ENCODE data around the gene CITED1.
"Not testable (repeated sequence)": the region's sequence is repeated elsewhere in the genome, so short reads cannot be mapped to it uniquely, and the experiment has no call there.

Gene CITED1, protein sequence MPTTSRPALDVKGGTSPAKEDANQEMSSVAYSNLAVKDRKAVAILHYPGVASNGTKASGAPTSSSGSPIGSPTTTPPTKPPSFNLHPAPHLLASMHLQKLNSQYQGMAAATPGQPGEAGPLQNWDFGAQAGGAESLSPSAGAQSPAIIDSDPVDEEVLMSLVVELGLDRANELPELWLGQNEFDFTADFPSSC

DNA sequence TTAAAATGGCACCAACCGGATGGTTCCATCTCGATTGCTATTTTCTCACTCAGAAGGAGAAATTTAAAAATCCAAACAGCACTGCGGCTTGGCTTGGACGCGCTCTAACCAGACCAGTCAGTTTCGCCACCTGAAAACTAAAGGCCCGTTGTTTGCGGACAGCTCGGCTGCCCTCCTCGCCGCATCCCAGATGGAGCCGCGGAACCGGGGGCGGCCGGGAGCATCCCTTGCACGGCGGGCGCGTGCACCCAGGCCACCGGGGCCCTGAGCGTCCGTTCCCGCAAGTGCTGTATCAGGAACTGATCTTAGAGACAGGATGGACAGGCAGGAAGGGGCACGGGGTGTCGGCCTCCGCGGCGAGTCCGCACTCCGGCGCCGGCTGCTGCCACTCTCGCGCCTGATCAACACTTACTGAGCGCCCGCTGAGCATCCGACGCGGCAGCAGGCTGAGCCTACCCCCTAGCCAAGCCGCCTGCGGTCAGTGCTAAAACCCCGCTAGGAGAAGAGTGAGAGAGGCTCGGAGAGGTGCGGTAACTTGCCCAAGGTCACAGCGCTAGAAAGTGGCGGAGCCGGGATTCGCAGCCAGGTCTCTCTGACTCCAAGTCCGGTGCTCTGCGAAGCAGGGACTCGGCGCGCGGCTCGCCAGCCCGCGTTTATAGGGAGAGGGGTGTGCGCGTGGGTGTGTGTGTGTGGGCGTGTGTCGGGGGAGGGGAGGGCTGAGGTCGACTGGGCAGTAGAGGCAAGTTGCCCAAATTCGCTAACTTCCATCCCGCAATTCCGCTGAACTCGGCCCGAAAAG is at the start of gene CITED1:
CITED1 (minus strand) TSS at position 629 of the 799 bp plus-strand sequence. CDS start 3,045 bp downstream, outside the sequence.
- no peak for DNase-seq

DNA sequence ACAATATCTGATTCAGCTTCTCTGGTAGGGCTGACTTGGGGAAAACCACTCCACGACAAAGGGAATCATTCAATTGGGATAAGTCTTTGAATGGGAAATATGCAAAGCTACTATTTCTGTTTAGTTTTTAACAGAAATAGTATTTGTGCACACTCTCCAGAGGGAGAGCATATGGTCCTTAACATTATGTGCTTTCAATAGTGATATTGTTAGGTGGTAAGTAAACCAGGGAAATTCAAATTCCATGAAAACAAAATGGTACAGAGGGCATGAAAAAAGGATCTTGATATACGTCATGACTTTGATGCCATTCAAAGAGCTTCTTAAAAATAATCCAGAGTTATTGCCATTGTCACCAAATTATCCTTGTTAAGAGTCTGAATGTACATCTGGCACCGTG is 47.1 kb upstream of the CITED1 start:
- DNase-seq: no peak

DNA sequence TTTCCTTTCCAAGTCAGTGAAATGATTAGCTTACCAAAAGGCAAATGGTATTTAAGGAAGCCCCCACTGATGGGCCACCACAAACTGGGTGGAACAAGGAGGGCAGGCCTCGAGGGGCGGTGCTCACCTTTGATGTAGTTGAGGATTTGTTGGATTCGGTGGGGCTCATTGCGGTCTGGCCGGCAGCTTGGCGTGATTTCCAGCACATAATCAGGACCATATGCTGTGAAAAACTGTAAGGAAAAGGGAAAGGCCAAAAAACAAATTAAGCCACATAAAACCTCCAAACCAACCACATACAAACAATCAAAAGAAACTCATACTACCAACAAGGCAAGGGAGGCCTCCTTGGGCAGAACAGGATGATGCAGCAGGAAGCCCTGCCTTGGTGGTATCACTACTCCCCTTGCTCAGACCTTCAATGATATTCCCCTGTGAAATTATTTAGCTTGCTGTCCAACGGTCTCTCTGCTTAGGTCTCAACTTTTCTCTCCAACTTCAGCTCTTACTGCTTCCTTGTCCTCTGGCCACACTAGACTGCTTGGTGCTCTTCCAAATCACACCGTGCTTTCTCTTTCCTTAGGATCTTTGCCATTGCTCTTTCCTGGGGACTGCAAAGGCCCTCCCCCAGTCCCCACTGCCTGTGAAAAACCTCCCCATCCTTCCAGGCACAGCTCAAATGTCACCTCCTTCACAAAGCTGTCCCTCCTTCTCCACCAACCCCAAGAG is 46.1 kb upstream of the CITED1 start:
- DNase-seq: peak; percentile 80

DNA sequence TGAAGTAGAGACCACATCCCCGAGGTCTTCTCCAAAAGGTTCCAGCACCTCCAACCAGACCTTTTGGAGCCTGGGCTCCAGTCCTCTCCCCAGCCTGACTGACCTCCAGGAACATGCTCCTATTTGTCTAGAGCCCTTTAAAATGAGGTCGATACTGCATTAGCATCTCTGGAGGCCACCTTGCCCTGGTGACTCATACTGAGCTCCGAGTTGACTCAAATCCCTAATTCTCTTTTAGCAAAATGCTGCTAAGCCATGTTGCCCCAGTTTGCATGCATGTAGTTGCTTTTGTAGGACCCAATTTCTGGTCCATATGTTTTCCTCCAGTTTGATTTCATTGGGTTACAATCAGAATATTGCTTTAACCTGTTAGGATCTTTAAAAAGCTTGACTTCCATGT is 43.5 kb upstream of the CITED1 start:
- no peak for DNase-seq

DNA sequence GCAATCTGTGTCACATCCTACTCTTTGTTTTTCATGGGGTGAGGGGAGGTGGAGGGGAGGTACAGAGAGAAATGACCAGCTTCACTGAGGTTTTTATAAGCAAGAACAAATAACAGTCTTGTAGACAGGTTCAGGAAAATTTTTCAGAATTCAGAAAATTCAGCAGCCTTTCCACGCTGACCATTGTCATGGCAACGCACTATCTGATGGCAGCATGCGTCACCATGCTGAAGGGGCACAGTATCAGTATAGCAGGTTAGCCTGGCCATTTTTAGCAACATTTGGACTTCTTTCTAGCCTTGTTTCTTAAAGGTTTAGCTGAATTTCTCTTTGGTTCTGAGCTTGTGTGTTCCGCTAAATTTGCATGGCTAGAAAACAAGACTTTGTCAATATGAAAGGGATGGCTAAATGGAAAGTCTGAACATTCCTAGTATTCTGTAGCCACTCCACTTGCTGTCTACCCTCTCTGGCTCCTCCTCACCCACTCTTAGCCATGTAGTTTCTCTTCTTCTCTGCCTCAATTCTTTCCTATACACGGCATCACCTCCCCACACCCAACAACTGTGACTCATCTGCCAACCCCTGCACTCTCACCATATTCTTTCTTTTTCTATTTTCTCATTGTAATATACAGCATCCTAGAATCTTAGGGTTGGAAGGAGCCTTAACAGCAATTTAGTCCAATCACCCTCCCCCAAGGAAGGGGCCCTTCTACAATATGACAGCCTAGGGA is 42.7 kb upstream of the CITED1 start:
- no peak for DNase-seq

DNA sequence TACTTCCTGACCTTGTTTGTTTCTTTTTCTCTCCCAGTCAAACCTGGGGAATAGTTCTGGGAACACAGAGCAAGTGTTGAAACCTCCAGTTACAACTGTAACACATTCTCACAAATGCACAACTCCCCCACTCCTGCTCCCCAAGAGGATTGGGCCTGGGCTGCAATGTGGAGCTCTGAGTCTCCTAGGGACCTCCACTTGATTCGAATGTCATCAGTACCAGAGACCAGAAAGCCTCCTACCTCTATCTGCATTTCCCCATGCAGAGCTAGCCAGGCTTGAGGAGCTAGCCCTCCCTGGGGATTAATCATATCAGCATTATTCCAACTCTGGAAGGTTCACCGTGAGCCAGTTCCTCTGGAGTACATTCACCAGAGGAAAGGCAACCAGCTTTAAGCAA is 41.7 kb upstream of the CITED1 start:
- no peak for DNase-seq

DNA sequence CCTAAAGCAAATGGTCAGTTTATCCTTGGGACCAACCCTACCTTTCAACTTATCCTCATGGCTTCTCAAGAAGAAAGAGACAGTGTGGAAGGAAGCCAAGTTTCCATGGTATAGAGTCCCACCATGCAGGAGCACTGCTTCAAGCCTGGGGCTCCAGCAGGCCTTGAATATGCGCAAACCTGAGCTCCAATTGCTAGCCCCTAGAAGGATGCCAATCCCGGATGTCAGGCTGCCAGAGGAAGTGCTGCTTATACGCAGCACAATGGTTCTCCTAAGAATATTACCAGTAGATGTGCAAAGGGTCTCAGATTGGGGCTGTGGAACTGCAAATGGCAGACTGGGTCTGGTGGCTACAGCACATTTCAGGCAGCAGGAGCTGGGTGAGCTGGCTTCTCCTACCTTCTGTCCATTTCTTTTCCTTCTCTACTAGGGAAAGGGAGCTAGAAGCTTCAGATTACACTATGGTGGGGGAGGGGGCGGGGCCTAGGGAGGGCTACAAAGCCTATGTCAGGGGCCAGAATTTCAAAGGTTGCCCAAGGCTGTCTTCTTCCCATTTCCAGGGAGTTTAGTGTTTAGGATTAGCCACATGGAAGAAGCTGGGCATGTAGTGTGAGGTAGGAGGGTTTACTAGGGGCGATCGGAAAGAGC is 40.7 kb upstream of the CITED1 start:
- no peak for DNase-seq

DNA sequence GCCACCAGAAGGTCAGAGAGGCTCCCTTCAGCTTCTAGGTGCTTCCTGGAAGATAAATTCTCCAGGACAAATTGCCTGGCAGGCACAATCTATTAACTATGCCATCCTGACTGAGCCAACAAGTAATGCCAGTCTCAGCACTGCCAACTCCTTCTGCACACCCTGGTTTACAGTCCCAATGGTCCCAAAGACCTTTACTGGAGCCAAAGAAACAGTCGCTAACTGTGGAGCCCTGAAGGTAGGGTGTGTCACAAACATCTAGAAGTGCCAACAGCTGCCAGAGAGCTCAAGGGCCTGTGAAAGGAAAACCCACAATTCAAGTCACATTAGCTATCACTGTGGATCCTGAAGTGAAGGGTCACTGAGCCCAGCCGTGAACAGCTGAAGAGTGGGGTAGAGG is 34.9 kb upstream of the CITED1 start:
- no peak for DNase-seq

DNA sequence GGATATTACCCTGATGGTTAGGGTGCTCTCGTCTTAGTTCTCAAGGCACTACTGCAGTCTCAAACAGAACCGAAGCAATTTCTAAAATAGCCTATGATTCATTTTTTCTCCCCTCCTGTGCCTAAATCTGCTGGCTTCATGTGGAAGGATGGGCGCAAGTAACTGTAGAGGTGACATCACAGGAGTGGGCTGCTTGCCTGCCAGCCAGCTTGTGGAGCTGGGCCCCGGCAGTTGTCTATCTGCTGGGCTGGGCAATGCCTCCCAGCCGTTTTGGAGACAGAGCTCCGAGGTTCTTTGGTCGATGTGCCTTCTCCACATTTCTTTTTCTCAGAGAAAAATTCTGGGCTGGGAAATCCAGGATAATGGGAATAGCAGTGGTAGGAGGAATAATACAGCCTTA is 34.3 kb upstream of the CITED1 start:
- DNase-seq: peak; percentile 27

DNA sequence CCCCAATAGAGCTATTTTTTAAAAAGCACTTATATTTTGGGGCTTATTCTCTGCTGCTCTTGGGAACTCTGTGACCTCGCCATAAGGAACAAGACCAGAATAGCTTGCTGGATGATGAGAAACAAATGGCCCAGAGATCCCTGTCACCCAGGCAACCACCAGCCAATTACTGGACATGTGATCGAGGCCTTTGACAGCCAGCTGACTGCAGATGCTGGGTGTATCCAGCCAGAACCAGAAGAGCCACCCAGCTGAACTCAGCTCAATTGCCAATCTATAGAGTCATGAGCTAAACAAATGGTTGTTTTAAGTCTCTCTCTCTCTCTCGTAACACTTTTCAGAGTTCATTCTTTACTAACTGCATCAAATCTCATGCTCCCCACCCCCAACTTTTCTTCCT is 24.4 kb upstream of the CITED1 start:
- DNase-seq: no peak

DNA sequence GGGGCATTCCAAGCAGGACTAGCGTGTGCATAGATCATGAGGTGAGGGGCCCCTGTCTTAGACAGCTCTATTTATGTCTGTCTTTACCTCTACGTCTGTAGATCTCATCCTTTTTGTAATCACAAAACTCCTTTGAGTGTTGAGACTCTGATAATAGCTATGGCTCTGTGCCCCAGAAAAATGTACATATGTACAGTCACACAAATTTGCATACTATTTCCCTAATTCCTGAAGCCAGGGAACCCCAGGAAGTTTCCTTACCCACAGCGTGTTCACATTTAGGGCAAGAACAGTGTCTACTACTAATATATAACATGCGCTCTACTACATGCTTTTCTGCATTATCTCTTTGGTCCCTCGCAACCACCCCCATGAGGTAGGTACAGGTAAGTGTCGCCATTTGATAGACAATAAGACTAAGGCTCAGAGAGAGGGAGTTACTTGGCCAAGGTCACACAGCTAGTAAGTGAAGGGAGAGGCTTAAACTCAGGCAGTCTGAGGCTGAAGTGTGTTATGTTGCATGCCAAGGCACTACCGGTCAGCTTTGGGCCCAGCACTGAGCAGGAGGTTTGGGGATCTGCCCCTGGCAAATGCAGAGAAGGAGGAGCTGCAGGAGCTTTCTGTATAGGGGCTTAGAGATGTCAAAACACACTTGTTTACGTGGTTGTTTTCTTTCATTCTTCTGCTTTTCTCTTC is 21.0 kb upstream of the CITED1 start:
- no peak for DNase-seq

DNA sequence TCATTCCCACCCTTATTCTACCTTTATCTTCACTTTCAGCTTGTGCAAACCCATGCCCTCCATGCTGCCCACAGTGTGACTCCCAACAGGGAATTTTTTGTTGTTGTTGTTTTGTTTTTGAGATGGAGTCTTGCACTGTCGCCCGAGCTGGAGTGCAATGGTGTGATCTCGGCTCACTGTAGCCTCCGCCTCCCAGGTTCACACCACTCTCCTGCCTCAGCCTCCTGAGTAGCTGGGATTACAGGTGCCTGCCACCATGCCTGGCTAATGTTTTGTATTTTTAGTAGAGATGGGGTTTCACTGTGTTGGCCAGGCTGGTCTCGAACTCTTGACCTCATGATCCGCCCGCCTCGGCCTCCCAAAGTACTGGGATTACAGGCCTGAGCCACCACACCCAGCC is 13.9 kb upstream of the CITED1 start:
- DNase-seq: not testable (repeated sequence)

DNA sequence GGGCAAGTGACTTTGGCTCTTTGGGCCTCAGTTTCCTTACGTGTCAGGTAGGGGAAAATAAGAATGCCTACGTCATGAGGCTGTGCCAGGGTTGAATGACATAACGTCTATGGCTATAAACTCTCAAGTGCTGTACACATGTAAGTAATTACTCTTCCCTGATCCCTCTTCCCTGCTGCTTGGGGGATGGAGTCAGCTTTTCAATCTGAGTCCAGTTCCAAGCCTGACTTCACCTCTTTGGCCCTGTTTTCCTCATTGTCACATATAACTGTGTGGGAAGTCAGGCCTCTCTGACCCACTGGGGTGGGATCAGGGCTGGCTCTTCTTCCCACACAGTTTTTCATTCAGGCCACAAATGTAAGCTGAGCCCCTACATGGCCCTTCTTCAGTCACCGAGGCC is 11.4 kb upstream of the CITED1 start:
- peak; percentile 43 for DNase-seq

DNA sequence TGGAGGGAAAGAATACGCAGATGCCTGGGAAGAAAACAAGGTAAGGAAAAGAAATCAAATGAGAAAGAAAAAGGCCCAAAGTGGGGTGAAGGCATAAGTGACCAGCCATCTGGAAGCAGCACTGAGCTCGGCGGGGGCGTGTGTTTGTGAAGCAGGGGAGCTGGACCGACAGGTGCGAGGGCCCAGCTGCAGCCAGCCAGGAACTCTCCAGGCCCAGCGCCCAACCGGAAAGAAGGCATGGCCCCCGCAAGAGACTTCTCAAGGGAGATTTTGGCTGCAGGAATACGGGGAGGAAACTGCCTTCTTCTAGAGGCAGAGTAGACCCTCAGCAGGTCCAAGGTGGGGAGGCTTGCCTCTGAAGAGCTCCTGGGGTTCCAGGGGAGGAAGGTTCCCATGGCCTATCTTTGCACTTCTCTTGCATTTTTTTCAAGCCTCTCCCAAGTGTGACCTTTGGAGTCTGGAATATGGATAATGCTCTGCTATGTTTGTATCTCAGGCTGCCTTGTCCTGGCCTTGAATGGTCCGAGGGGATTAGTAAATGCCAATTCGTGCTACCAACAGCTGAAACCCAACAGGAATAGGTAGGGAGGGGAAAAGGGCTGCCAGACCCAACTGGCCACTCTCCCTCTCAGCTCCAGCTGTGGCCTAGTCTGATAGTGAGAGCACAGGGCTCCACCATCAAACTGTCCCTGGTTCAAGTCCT is 10.8 kb upstream of the CITED1 start:
- DNase-seq: peak; percentile 66

DNA sequence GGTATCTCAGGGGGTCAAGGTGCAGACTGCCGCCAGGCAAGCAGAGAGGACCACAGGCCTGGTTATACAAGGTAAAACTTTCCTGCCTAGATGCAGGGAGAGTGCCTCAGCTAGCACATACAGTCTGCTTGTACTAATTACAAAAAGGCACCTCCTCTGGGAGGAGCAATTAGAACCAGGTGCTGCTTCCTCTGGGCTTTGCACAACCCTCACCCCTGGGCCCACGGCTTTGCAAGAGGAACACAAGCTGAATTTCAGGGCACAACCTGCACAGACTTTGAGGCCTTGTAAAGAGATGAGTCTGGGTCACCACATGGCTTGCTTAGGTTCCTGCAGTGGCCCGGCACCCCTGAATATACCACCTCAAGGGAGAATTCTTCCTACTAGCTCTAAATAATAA is 9.2 kb upstream of the CITED1 start:
- DNase-seq: no peak

DNA sequence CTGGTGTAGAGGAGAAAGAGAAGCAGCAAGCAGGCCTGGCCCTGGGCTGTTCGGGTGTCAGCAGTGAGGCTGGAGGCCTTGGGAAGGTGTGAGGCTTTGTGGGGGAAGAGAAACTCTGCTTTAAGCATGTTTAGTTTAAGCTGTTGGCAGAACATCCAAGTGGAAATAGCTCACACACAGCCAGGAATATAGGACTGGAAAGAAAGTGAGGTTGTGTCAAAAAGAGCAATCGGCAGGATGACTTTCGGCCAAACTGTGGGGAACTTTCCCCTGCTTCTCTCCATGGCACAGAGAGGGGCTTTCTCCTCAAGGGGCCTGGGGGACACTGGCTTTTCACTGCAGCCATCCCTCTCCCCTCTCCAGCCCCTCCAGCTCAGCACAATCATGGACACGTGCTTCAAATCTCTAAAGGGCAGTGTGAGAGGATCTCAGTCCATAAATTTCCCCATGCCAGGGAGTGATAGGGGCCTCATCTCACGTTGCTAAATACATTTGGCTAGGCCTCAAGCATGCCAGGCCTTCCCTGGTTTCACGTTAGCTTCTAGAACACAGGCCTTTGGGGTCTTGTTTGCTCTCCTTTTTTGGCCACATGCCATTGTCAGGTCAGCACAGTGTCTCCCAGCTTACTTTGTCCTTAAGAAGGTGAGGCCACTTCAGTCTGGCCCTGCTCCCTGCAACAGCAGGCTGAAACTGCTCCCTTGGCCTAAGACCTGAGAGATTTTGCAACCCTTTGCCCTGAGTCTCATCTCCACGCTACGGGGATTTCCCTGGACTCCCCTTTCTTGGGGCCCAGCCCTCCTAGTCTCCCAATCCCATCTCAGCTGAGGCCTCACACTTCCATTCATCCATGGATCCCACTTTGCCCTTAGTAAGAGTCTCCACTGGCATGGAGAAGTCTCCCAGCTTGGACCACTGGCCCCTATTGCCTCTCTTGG is 8.3 kb upstream of the CITED1 start:
- DNase-seq: peak; percentile 67

DNA sequence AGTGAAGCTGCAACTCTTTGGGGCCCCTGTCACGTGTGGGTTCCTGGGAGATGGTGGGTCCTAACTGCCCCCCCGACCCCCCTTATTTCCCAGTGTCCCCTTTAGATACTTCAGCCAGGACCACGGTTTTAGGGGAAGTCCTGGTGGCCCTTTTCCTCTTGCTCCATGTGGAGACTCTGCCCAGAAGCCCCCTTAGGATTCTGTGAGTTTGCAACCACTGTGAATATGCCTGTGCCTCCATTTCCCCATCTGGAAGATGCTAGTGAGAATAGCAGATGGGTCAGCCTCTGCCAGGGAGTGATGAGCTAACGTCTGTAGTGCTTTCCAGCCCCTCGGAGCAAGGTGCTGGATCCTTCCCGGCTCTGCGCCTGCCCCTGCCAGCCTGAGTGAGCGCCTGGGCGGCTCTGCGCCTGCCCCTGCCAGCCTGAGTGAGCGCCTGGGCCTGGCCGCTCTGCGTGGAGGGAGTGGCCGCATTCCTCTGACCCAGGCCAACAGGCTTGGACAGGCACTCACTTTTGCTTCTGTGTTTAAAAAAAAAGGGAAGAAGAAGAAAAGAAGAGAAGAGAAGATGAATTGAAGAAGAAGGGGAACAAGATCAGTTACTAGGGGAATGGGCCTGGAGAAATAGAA is 6.7 kb upstream of the CITED1 start:
- DNase-seq: peak; percentile 38

DNA sequence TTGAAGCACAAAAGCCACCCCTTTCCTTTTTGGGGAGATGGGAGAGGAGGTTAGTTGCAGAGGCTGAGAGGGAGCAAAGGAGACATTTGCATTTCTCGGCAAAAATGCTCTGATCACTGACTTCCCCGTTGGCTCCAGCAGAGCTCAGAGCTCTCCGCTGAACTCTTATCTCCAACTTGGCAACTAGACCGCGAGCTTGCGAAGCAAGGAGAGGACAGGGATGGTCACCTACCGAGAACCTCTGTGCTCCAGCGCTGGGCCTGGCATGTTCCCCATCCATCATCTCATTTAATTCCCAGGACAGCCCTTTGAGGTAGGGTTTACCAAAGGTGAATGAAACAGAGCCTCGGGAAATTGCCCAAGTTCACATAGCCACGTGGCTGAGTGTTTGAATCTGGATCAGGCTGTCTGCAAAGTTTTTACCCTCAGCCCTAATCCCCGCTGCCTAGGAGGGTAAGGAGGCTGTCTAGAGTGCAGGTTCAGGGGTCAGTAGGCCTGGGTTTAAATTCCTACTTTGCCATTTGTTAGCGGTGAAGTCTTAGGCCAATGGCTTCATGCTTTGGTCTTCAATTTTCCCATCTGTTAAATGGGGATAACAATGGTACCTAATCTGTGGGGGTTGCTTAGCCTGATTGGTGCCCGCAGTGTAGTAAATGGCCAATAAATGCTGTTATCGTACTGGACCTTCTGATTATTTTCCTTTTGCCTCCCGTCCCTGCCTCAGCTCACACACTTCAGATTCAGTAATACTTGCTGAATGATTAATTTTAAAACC is 3.8 kb upstream of the CITED1 start:
- no peak for DNase-seq
